ENCODE measurements around the gene DLG1.

Gene DLG1

DNA sequence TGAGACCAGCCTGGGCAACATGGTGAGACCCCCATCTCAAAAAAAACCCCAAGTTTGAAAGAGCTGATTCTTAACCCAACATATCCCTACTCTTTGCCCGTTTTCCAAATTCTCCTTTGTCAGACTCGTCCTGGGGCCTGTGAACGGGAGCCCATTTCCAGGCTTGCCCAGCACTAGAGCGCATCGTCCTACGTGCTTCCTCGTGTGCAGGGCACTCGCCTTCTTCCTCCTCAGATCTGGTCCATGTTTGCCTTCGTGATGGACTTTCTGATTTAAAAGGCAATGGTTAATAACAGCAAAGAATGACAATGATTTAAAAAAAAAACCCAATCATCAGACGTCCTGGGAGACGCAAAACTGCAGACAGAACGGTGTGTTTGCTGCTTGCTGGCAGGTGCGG, 278.9 kb downstream of the DLG1 start:
- intact Hi-C loops (cut with micrococcal nuclease) = no loop called here
- Mint-ChIP-seq H3K27me3 (peaks cover 24% of the 10 kb centered on the region), H3K36me3 (ENCODE audit: low read depth) (no peaks in the 10 kb centered on the region), H3K9me3 (no peaks in the 10 kb centered on the region), H3K4me1 (ENCODE audit: low read depth) (peaks cover 17% of the 10 kb centered on the region), H3K27ac (no peak overlapping the region), H3K4me3 (no peak overlapping the region)

DNA sequence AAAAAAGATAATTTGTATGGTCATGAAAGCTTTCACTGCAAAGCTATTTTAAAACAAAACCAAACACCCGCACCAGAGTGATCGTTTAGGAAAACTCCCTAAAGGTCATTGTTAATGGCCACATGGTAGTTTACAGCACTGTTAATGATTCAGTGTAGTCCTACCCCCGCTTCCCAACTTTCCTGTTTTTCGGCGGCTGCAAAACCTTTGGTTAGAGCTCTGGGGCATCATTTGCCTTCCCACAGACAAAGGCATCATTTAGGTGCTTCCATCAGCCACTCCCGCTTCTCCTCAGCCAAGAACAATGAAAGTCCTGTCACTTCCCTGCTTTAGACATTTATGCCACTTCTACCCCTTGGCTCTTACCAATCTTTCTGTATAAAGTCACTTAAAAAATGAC, 279.4 kb downstream of the DLG1 start:
- H3K27ac Mint-ChIP-seq = no peak overlapping the region
- peaks cover 14% of the 10 kb centered on the region for H3K4me1 Mint-ChIP-seq (ENCODE audit: low read depth)
- no peaks in the 10 kb centered on the region for H3K9me3 Mint-ChIP-seq
- intact Hi-C loops (cut with micrococcal nuclease) = no loop called here
- no peak overlapping the region for H3K4me3 Mint-ChIP-seq
- H3K27me3 Mint-ChIP-seq = peaks cover 22% of the 10 kb centered on the region
- H3K36me3 Mint-ChIP-seq (ENCODE audit: low read depth) = no peaks in the 10 kb centered on the region

DNA sequence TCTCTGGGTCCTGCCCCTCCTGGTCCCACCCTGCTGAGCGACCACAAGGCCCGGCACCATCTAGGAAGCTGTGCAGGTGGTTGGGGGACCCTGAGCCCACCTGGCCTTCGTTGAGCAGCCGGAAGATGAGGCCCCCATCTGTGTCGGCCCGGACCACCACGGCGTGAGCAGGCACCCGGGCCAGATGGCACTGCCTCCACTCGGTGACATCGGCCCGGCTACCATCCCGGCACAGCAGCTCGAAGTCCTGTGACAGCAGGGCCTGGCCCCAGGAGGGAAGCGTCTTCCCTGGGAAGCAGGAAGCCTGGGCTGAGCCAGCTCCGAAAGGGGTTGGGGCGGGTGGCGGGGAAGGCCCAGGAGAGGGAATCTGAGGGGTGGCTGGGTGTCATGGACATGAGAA, 281.4 kb downstream of the DLG1 start:
- H3K4me3 Mint-ChIP-seq = no peak overlapping the region
- intact Hi-C loops (cut with micrococcal nuclease) = no loop called here
- no peak overlapping the region for H3K27ac Mint-ChIP-seq
- no peaks in the 10 kb centered on the region for H3K9me3 Mint-ChIP-seq
- peaks cover 13% of the 10 kb centered on the region for H3K27me3 Mint-ChIP-seq
- H3K4me1 Mint-ChIP-seq (ENCODE audit: low read depth) = no peaks in the 10 kb centered on the region
- no peaks in the 10 kb centered on the region for H3K36me3 Mint-ChIP-seq (ENCODE audit: low read depth)

DNA sequence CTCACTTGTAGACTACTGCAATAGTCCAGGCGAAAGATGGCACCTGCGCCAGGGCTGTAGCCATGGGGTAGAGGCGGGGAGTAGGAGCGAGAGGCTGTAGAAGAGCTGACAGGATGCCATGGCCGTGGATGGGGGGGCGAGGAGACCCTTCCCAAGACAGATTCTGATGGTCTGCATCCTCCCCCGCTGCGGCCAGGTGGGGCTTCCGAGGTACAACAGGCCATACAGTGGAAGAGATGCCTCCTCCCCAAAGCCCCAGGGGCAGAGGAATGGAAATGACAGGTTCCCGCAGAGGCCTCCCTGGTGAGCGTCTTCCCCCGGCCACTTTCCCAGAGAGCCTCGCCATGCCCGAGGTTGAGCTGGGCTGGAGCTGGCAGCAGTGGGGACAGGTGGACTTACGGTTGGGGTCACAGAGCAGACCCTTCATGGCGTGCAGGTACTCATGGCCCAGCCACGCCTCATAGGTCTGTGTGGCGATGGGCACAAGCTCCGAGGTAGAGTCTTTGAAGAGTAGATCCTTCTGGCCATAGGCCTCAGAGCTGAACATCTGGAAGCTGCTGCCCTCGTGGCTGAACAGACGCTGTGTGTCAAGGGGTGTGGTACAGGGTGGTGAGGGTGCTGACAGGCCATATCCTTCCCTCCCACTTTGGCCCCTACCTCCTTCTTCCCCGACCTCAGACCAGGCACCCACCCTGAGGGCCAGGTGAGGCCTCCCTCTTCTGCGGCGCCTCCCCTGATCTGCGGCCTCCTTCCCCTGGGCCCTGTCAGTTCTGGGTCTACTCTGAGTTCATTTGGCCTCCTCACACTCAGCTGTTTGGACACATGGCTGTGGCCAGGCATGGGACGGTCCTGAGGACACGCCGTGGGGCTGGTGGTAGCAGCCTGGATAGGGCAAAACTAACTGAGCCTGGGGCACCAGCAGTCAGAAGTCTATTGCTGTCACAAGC, 282.3 kb downstream of the DLG1 start:
- Mint-ChIP-seq H3K9me3 (no peaks in the 10 kb centered on the region), H3K36me3 (ENCODE audit: low read depth) (no peaks in the 10 kb centered on the region), H3K4me1 (ENCODE audit: low read depth) (no peaks in the 10 kb centered on the region), H3K27ac (no peak overlapping the region), H3K4me3 (no peak overlapping the region), H3K27me3 (peaks cover 9% of the 10 kb centered on the region)
- intact Hi-C loops (cut with micrococcal nuclease) = no loop called here

DNA sequence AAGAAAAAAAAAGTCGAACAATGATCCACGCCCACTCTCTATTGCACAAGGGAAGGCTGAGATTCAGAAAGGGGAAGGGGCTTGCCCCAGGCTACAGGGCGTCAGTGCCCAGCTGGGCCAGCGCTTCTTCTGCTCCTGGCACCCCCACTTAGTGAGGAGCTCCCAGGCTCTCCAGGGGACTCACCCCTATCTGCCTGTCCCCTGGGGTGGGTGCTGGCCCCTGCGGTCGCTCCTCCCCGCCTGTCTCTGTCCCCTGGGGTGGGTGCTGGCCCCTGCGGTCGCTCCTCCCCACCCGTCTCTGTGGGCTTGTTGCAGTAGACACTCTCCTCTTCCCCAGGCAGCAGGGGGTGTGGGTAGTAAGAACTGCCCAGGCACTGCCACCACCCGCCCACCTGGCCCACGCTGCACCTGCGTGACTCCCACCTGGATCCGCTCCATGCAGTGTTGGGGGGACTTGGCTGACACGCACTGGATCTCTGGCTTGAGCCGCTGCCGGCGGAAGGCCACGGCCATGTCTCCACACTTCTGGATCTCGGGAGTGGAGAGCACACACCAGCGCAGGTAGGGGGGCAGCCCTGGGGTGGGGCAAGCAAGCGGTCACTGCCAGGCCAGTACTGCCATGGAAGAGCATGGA, 283.4 kb downstream of the DLG1 start:
- intact Hi-C loops (cut with micrococcal nuclease) = no loop called here
- Mint-ChIP-seq H3K4me3 (no peak overlapping the region), H3K27me3 (peaks cover 5% of the 10 kb centered on the region), H3K9me3 (no peaks in the 10 kb centered on the region), H3K4me1 (ENCODE audit: low read depth) (no peaks in the 10 kb centered on the region), H3K36me3 (ENCODE audit: low read depth) (no peaks in the 10 kb centered on the region), H3K27ac (no peak overlapping the region)

DNA sequence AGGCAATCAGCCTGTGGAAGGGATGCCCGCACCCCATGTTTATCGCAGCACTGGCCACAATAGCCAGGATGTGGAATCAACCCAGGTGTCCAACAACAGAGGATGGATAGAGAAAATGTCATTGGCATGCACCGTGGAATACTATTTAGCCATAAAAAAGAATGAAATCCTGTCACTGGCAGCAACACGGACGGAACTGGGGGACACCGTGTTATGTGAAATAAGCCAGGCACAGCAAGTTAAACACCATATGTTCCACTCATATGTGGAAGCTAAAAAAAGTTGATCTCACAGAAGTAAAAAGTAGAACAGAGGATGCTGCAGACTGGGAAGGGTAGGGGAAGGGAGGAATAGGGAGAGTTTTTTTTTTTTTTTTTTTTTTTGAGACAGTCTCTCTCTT, 284.4 kb downstream of the DLG1 start:
- Mint-ChIP-seq H3K27me3 (peaks cover 3% of the 10 kb centered on the region), H3K27ac (no peak overlapping the region), H3K9me3 (no peaks in the 10 kb centered on the region), H3K4me1 (ENCODE audit: low read depth) (no peaks in the 10 kb centered on the region), H3K36me3 (ENCODE audit: low read depth) (no peaks in the 10 kb centered on the region), H3K4me3 (no peak overlapping the region)
- intact Hi-C loops (cut with micrococcal nuclease) = no loop called here

DNA sequence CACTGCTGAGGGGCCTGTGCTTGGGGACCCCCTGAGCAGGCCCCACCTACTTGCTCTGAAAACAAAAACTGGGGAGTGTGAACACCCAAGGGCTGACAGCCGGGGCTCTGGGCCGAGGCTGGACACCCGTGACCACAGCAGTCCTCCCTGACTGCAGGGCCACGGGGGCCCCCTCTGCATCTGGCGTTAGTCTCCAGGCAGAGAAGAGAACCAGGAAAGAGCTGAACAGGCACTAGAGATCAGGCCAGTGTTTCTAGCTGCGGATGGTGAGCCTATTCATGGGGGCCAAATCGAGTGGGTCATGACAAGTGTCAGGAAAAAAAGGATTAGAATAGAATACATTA, 285.9 kb downstream of the DLG1 start:
- no peaks in the 10 kb centered on the region for H3K4me1 Mint-ChIP-seq (ENCODE audit: low read depth)
- H3K4me3 Mint-ChIP-seq = no peak overlapping the region
- peaks cover 2% of the 10 kb centered on the region for H3K27me3 Mint-ChIP-seq
- no peaks in the 10 kb centered on the region for H3K36me3 Mint-ChIP-seq (ENCODE audit: low read depth)
- H3K9me3 Mint-ChIP-seq = no peaks in the 10 kb centered on the region
- H3K27ac Mint-ChIP-seq = no peak overlapping the region
- intact Hi-C loops (cut with micrococcal nuclease) = no loop called here

DNA sequence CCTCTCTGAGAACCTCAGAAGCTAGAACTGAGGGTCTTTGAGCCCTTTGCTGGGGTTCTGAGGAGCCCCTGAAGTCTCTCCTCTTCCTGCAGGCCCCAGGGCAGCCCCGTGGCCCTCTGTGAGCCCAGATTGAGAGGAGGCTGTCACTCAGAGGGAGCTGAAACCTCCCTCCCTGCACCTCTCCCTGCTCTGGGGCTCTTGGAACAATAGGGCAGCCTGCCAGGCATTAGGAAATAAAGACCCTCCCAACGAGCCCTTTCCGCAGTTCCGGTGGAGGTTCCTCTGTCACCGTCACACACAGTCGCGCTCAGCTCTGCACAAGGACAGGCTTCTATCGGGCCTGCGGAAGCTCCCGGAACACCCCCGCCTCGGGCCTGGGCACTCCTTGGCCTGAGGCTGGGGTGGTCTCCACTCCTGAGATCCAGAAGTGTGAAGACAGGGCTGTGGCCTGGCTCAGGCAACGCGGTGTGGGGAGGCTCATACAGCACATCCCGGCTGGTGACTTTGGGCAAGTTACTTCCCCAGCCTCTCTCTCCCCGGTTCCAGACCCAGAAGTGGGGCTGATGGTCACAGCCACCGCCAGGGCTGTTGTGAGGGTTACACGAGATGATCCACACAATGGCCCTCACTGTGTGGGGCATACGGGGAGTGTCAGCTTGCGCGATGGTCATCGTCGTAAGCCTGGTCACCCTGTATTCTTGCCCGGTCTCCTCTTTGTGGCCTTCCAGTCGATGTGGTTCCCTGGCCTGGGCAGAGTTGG, 286.5 kb downstream of the DLG1 start:
- no peak overlapping the region for H3K4me3 Mint-ChIP-seq
- peaks cover 2% of the 10 kb centered on the region for H3K27me3 Mint-ChIP-seq
- no peaks in the 10 kb centered on the region for H3K9me3 Mint-ChIP-seq
- H3K36me3 Mint-ChIP-seq (ENCODE audit: low read depth) = no peaks in the 10 kb centered on the region
- H3K27ac Mint-ChIP-seq = no peak overlapping the region
- intact Hi-C loops (cut with micrococcal nuclease) = no loop called here
- no peaks in the 10 kb centered on the region for H3K4me1 Mint-ChIP-seq (ENCODE audit: low read depth)

DNA sequence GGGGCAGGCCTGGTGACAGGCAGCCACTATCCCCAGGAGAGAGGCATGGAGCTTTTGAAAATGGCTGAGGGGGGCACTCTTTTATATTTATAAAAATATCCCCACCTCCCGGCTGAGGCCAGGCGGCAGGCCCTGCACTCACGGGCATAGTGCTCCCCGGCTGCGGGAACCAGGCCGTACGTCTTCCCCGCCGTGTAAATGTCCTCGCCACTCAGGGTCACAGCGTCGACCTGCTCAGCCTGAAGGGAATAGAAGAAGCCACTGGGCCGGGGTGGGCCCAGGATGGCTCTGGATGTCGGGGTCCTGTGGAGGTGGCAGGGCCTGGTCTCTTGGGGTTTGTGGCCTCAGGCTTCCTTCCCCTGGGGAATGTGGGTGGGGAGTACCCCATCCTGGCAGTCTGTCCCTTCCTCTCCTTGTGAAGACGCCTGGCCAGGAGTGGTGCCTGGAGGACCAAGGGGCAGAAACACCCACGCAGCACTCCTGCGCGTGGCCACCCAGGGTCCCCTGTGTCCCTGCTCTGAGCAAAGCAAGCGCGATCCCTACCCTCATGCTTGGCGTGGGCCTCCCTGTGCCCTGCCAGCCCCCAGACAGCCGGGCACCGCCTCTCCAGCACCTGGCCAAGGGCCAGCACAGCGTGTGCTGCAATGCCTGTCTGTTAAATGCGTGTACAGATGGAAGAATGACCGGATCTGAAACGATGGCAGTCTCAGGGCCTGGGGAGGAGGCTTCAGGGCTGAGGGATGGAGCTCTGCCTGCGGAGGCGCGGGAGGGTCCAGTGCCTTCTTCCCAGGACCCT, 287.7 kb downstream of the DLG1 start:
- no peaks in the 10 kb centered on the region for H3K9me3 Mint-ChIP-seq
- H3K27ac Mint-ChIP-seq = no peak overlapping the region
- H3K36me3 Mint-ChIP-seq (ENCODE audit: low read depth) = no peaks in the 10 kb centered on the region
- intact Hi-C loops (cut with micrococcal nuclease) = no loop called here
- no peaks in the 10 kb centered on the region for H3K4me1 Mint-ChIP-seq (ENCODE audit: low read depth)
- no peak overlapping the region for H3K4me3 Mint-ChIP-seq
- peaks cover 5% of the 10 kb centered on the region for H3K27me3 Mint-ChIP-seq

DNA sequence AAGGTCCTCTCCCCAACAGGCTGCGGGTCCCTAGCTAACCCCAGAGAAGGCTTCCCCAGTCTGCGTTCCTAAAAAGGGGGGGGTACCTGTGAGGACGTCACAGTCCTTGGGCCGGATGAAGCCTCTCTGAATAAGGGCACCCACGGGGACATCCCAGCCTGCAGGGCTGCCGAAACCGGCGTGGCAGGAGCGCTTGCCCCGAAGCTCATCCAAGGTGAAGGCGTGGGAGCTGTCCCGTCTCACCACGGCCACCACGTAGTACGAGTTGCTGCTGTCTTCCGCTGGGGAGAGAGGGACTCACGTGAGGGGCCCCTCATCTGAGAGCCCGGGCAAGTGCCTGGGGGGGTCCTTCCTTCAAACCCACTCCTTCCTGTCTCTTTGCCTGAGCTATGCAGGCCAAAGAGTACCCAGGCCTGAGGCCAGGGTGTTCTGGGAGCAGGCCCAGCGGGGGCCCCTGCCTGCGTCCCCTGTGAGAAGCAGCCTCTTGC, 288.8 kb downstream of the DLG1 start:
- Mint-ChIP-seq H3K27ac (no peak overlapping the region), H3K27me3 (peaks cover 13% of the 10 kb centered on the region), H3K9me3 (no peaks in the 10 kb centered on the region), H3K36me3 (ENCODE audit: low read depth) (no peaks in the 10 kb centered on the region), H3K4me1 (ENCODE audit: low read depth) (peaks cover 8% of the 10 kb centered on the region), H3K4me3 (no peak overlapping the region)
- intact Hi-C loops (cut with micrococcal nuclease) = no loop called here

DNA sequence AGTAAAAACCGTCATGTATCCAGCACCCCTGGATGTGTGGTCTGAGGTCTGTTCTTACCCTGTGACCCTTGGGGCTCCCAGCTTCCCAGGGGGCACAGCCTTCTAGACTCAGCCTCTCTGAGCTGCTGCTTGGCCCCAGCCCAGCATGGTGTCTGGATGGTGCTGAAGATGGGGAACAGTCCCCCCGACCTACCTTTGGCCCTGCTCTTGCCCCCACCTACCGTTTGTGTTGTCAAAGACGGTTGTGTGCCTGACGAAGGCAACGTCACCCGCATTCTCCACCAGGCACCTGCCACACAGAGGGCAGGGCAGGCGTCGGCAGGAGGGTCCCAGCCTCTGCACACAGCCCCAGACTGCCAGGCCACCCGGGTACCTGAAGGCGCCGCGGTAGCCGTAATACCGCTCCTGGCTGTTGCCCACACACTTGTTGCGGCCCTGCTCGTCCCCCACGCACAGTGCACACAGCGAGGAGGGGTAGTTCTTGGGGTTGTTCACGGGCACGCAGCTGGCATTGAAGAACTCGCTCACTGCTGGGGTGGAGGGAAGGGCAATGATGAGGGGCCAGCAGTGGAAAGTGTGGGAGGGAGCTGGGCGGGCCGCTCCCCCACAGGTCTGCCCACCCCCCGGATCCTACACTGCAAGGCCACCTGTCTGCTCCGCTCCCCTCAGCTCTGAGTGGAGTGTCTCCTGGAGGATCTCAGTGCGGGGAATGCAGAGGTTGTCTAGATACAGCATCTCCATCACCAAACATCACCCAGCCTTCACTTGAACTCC, 289.8 kb downstream of the DLG1 start:
- intact Hi-C loops (cut with micrococcal nuclease) = no loop called here
- no peak overlapping the region for H3K4me3 Mint-ChIP-seq
- no peaks in the 10 kb centered on the region for H3K9me3 Mint-ChIP-seq
- H3K27me3 Mint-ChIP-seq = peaks cover 21% of the 10 kb centered on the region
- H3K36me3 Mint-ChIP-seq (ENCODE audit: low read depth) = no peaks in the 10 kb centered on the region
- H3K4me1 Mint-ChIP-seq (ENCODE audit: low read depth) = peaks cover 17% of the 10 kb centered on the region
- no peak overlapping the region for H3K27ac Mint-ChIP-seq

DNA sequence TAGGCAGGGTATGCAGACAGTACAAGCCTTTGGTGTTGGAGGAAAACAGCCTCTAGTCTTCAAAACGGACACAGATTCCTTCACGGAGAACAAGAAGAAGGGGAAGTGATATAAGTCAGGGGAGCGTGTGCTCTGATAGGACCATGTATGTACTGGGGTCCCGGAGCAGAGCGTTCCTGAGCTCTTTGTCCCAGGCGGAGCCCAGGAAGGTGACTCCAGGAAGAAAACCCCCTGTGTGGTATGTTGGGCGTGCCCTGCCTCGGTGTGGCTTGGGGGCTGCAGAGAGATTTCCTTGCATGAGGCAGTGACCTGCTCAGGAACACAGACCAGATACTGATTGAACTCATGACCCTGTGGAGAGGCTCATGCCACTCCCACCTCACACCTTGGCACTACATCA, 290.5 kb downstream of the DLG1 start:
- Mint-ChIP-seq H3K27ac (no peak overlapping the region), H3K9me3 (no peaks in the 10 kb centered on the region), H3K4me1 (ENCODE audit: low read depth) (peaks cover 18% of the 10 kb centered on the region), H3K4me3 (no peak overlapping the region), H3K27me3 (peaks cover 21% of the 10 kb centered on the region), H3K36me3 (ENCODE audit: low read depth) (no peaks in the 10 kb centered on the region)
- intact Hi-C loops (cut with micrococcal nuclease) = no loop called here

DNA sequence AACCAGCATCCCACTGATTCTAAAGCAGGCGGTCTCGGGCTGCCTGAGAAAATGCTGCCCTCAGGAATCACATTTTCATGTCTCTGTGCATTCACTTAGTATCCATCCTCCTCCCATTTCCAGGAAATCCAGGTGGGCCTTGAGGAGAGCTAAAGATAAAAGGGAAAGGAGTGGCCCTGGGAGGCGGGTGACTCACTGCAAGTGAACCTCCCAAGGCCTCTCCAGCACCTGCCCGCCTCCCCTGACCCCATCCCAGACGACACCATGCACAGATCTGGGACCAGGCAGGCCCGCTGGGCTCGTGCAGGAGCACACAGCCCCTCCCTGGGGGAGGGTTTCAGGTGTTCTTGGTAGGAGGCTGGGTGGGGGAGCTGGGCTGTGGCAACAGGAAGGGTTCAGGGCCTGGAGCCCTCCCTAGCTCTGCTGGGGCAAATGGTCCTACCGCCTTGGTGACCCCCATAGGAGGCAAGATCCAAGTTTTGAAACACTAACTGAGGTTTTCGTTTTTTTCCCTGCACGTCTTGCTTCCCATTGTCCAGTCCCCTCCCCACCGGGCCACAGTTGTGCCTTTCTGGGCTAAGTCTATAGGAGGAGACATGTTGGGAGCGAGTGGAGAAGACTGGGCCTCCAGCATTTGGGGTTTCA, 291.0 kb downstream of the DLG1 start:
- Mint-ChIP-seq H3K36me3 (ENCODE audit: low read depth) (no peaks in the 10 kb centered on the region), H3K27me3 (peaks cover 21% of the 10 kb centered on the region), H3K9me3 (no peaks in the 10 kb centered on the region), H3K4me1 (ENCODE audit: low read depth) (peaks cover 18% of the 10 kb centered on the region), H3K27ac (no peak overlapping the region), H3K4me3 (no peak overlapping the region)
- intact Hi-C loops (cut with micrococcal nuclease) = no loop called here

Measured in dendritic cell treated with granulocyte-macrophage colony-stimulating factor and Interleukin-4, amounts not matched to agents 40 ng/mL and 50 ng/mL, for 4 days (primary cell).